GM12878 (cell line): Measurements from ENCODE around the gene EIF5. TPM values are rescaled to one million over a fixed set of nuclear protein-coding genes. Genes with fewer than 3 reads are reported as not detected.
A peak's percentile ranks its signal among the peaks of the same experiment; 100 is the strongest.

Source experiments
- BACH1 ChIP-seq: fragments of 450-650 bp; IDR thresholded peaks from 2 replicates; pipeline ENCODE4 v1.6.1; 2017; ENCODE audit warnings: mild to moderate bottlenecking, borderline replicate concordance
- BMI1 ChIP-seq: fragments of 450-650 bp; IDR thresholded peaks from 2 replicates; pipeline ENCODE4 v1.6.1; 2016; ENCODE audit warnings: mild to moderate bottlenecking, moderate library complexity, borderline replicate concordance
- BRCA1 ChIP-seq: IDR thresholded peaks from 2 replicates; pipeline ENCODE4 v1.6.1; 2011; ENCODE audit warnings: low read depth, low read length, improper control_type of control experiment
- DPF2 ChIP-seq: fragments of 450-650 bp; IDR thresholded peaks from 2 replicates; pipeline ENCODE4 v1.6.1; 2017; ENCODE audit warnings: mild to moderate bottlenecking
- E4F1 ChIP-seq: fragments of 450-650 bp; IDR thresholded peaks from 2 replicates; pipeline ENCODE4 v1.6.1; 2018; ENCODE audit warnings: borderline replicate concordance, mild to moderate bottlenecking; ENCODE audit not compliant: partially characterized antibody
- EP300 ChIP-seq, 2 experiments: fragments of 150-350 bp in 1 of 2; IDR thresholded peaks; 2 replicates each; pipeline ENCODE4 v1.6.1; 2011 to 2012; ENCODE audit warnings: low read depth in 2 of 2, low read length in 2 of 2, borderline replicate concordance in 1 of 2, improper control_type of control experiment in 1 of 2, inconsistent platforms in 1 of 2; ENCODE audit not compliant: control insufficient read depth in 1 of 2
- ESRRA ChIP-seq: IDR thresholded peaks from 2 replicates; pipeline ENCODE4 v1.6.1; 2012; ENCODE audit warnings: mild to moderate bottlenecking, low read length, improper control_type of control experiment
- FOS ChIP-seq: IDR thresholded peaks from 3 replicates; pipeline ENCODE4 v1.6.1; 2011; ENCODE audit warnings: borderline replicate concordance; ENCODE audit not compliant: insufficient read length; ENCODE audit errors: extremely low read depth
- HDAC2 ChIP-seq: fragments of 200-600 bp; sonication (generic); IDR thresholded peaks from 2 replicates; pipeline ENCODE4 v1.6.1; 2017
- MYC ChIP-seq: IDR thresholded peaks from 2 replicates; pipeline ENCODE4 v1.6.1; 2011; ENCODE audit warnings: mild to moderate bottlenecking, low read length, moderate library complexity, inconsistent platforms; ENCODE audit not compliant: insufficient read depth, insufficient replicate concordance, insufficient read length, severe bottlenecking
- PML ChIP-seq: IDR thresholded peaks from 2 replicates; pipeline ENCODE4 v1.6.1; 2012; ENCODE audit warnings: low read length, inconsistent platforms
- POLR2AphosphoS2 ChIP-seq: IDR thresholded peaks from 2 replicates; pipeline ENCODE4 v1.6.1; 2011; ENCODE audit warnings: low read depth, mild to moderate bottlenecking, low read length, improper control_type of control experiment, moderate library complexity
- PRDM15 ChIP-seq: fragments of 450-650 bp; formaldehyde crosslinking; IDR thresholded peaks from 2 replicates; pipeline ENCODE4 v1.4.0; 2020; ENCODE audit warnings: mild to moderate bottlenecking, moderate library complexity
- RBBP5 ChIP-seq: fragments of 200-600 bp; sonication (generic); conservative IDR thresholded peaks from 2 replicates; pipeline ENCODE4 v1.6.1; 2016
- RUNX3 ChIP-seq: IDR thresholded peaks from 2 replicates; pipeline ENCODE4 v1.6.1; 2012; ENCODE audit warnings: low read length, inconsistent platforms
- SMAD1 ChIP-seq: fragments of 450-650 bp; IDR thresholded peaks from 2 replicates; pipeline ENCODE4 v1.6.1; 2018; ENCODE audit warnings: mild to moderate bottlenecking, low read depth; ENCODE audit not compliant: partially characterized antibody
- SP1 ChIP-seq: IDR thresholded peaks from one replicate; pipeline ENCODE4 v1.6.1; 2011; ENCODE audit warnings: low read depth, low read length
- SREBF1 ChIP-seq: IDR thresholded peaks from 2 replicates; pipeline ENCODE4 v1.6.1; 2012; ENCODE audit warnings: mild to moderate bottlenecking, low read length
- STAT1 ChIP-seq: fragments of 450-650 bp; conservative IDR thresholded peaks from 2 replicates; pipeline ENCODE4 v1.6.1; 2014; ENCODE audit warnings: antibody characterized with exemption, mild to moderate bottlenecking
- STAT3 ChIP-seq: IDR thresholded peaks from 2 replicates; pipeline ENCODE4 v1.6.1; 2011; ENCODE audit warnings: low read depth, low read length, improper control_type of control experiment
- TBL1XR1 ChIP-seq: IDR thresholded peaks from 2 replicates; pipeline ENCODE4 v1.6.1; 2012; ENCODE audit warnings: low read depth, low read length, improper control_type of control experiment
- TCF12 ChIP-seq: IDR thresholded peaks from 2 replicates; pipeline ENCODE4 v1.6.1; 2011; ENCODE audit warnings: low read depth, mild to moderate bottlenecking, low read length
- TCF3 ChIP-seq: IDR thresholded peaks from 2 replicates; pipeline ENCODE4 v1.6.1; 2012; ENCODE audit warnings: low read depth, mild to moderate bottlenecking, low read length, borderline replicate concordance; ENCODE audit not compliant: insufficient read depth
- YBX1 ChIP-seq: fragments of 450-650 bp; IDR thresholded peaks from 2 replicates; pipeline ENCODE4 v1.6.1; 2016; ENCODE audit warnings: antibody characterized with exemption
- ZBED1 ChIP-seq: IDR thresholded peaks from 2 replicates; pipeline ENCODE4 v1.6.1; 2016; ENCODE audit warnings: borderline replicate concordance
- ZNF207 ChIP-seq: fragments of 450-650 bp; IDR thresholded peaks from 2 replicates; pipeline ENCODE4 v1.6.1; 2014; ENCODE audit warnings: antibody characterized with exemption, mild to moderate bottlenecking, borderline replicate concordance
- ZNF217 ChIP-seq: fragments of 450-650 bp; IDR thresholded peaks from 2 replicates; pipeline ENCODE4 v1.6.1; 2017; ENCODE audit warnings: antibody characterized with exemption, mild to moderate bottlenecking
- polyA plus RNA-seq, 11 experiments: library from polyadenylated mRNA; depleted of rRNA in 4 of 11; unstranded in 6 of 11; stranded (reverse) in 5 of 11; fragments of >200 nt; fragmentation: Nextera tagmentation in 4 of 11; fragmentation: Illumina TruSeq in 1 of 11; extraction: Ambion mirVana in 4 of 11; extraction: Trizol in 1 of 11; gene quantifications; 1 replicate in 1 of 11; 2 replicates in 10 of 11; pipeline versions ENCODE4 v1.2.1 to v1.2.3, GENCODE V29; 2011 to 2016; ENCODE audit warnings: inconsistent platforms in 2 of 11, missing spikeins in 2 of 11, low read depth in 1 of 11
- total RNA-seq, 4 experiments: library from RNA; depleted of rRNA in 3 of 4; stranded (reverse); fragments of >200 nt in 3 of 4; fragmentation: Illumina TruSeq in 1 of 4; extraction: Trizol in 1 of 4; gene quantifications; 2 replicates each; pipeline versions ENCODE4 v1.2.1 to v1.2.3, GENCODE V29; 2013 to 2021

The EIF5 gene
- total and polyA plus RNA-seq, 10 of the 15 experiments (the other 5 are each of a cell fraction or from before 2014, with no cell fraction given): 51.2 to 360 (median 115) TPM

- TF ChIP-seq E4F1: no peak
- no peak for TF ChIP-seq BMI1
- no peak for TF ChIP-seq BACH1
- peak; percentile 56; the same call in 1 of the 2 replicates for TF ChIP-seq ZNF207
- TF ChIP-seq ZBED1: no peak
- no peak for TF ChIP-seq PRDM15
- TF ChIP-seq HDAC2: no peak
- TF ChIP-seq PML: no peak
- TF ChIP-seq STAT3: no peak
- peak; percentile 42; the same call in 1 of the 2 replicates for TF ChIP-seq RUNX3
- 0 out of 2 replicates have a peak, but pooled peaks have one; percentile 35 for TF ChIP-seq ESRRA
- TF ChIP-seq SP1: no peak
- TF ChIP-seq RBBP5: no peak
- no peak for TF ChIP-seq BRCA1
- TF ChIP-seq YBX1: no peak
- TF ChIP-seq SMAD1: no peak
- no peak for TF ChIP-seq EP300 (IDR thresholded peaks at IDR 0.05; ENCODE audit: borderline replicate concordance in 1 of 2, control insufficient read depth in 1 of 2, low read depth in 2 of 2, low read length in 2 of 2)
- TF ChIP-seq MYC: no peak
- no peak for TF ChIP-seq POLR2AphosphoS2
- TF ChIP-seq TBL1XR1: no peak
- TF ChIP-seq ZNF217: no peak
- TF ChIP-seq SREBF1: no peak
- no peak for TF ChIP-seq FOS
- TF ChIP-seq TCF3: no peak
- no peak for TF ChIP-seq TCF12
- no peak for TF ChIP-seq STAT1
- TF ChIP-seq DPF2: no peak
These were observed 41.3 kb upstream of the EIF5 start (continued) for GRCh38 chr14:103292426-103293374.
